Esophagus mucosa (tissue), 1 donor: Measurements from ENCODE around the gene ELAPOR1. TPM values are rescaled to one million over a fixed set of nuclear protein-coding genes. Genes with fewer than 3 reads are reported as not detected.

Experiments used
- ATAC-seq: fragments of 200-7000 bp; cut with Tn5 transposase; one replicate; pipeline ENCODE4 v1.9.1; 2020
- total RNA-seq: library from RNA; stranded (reverse); gene quantifications from one replicate; pipeline ENCODE4 v1.2.4, GENCODE V29; 2023
- donor health status: DM: yes; HTN: yes; CAD: no.

The ELAPOR1 gene
- total RNA-seq, 1 donor from 2014 or later, result 1.9 TPM

DNA sequence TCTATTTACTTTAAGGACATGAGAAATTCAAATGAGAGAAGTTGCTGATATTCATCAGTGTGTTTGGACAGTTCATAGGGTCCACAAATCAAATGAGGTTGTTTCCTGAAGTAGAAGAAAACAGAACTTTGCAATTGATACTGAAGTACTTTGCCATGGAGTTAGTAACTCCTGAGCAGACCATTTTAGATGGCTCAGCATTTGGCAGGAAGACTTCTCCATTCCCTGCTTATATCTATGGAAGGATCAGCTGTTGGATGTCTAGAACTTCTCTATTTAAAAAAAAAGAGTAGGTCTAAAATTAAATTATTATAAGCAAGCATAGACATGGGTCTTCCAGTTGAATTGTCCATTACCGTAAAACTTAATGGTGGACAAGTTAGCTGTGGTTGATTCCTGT is 18.3 kb upstream of the ELAPOR1 start:
- ATAC-seq, result no peak

DNA sequence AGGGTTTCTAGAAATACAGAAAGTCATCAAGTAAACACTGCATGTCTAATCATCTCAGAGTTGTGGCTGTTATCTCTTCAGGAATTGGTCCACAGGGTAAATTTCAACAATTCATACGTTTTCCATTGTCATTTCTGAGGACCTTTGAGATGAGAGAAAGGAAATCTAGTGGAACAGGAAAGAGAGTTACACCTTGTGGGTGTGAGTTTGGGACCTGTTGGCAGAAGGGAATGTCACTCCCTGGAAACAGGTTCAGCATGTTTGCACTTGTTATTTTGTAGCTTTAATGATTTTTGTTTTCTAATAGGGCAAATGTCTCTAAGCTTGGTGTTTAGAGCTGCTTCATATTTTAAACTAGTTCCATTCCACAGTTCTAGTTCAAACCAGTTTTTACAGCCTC is 17.8 kb upstream of the ELAPOR1 start:
- peak; percentile 57 for ATAC-seq

DNA sequence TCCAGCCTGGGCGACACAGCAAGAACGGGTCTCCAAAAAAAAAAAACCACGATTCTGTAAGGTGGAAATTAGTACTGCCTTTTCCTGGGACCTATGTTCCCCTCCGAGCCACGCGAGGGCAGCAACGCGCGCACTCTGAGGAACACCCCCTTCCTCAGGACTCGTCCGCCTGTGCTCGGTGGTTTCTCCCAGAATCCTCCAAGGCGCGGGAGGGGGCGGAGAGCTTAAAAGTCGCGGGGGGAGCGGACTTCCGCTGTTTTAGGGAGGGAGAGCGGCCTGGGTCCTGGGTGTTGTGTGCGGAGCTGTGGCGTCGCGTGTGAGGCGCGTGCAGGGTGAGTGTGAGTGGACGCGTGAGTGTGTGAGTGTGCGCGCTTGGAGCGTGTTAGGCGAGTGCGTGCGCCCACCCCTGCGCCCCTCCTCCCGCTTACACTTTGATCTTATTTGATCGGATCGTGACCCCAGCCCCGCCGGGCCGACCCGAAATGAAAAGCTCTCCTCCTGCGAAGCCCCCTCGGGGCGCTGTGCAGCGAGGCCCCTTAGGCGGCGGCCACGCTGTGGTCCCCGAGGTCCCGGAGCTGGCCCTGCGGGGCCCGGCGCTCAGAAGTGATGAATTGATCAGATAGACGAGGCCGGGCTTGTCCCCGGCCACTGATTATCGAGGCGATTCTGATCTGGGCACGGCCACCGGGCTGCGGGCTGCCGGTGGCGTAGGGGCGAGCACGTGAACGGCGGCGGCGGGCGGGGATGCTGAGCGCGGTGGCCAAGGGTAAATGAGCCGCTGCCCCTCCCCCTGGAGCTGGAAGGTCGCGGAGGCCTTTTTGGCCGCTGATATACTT is 13.8 kb upstream of the ELAPOR1 start:
- ATAC-seq, result peak; percentile 96

DNA sequence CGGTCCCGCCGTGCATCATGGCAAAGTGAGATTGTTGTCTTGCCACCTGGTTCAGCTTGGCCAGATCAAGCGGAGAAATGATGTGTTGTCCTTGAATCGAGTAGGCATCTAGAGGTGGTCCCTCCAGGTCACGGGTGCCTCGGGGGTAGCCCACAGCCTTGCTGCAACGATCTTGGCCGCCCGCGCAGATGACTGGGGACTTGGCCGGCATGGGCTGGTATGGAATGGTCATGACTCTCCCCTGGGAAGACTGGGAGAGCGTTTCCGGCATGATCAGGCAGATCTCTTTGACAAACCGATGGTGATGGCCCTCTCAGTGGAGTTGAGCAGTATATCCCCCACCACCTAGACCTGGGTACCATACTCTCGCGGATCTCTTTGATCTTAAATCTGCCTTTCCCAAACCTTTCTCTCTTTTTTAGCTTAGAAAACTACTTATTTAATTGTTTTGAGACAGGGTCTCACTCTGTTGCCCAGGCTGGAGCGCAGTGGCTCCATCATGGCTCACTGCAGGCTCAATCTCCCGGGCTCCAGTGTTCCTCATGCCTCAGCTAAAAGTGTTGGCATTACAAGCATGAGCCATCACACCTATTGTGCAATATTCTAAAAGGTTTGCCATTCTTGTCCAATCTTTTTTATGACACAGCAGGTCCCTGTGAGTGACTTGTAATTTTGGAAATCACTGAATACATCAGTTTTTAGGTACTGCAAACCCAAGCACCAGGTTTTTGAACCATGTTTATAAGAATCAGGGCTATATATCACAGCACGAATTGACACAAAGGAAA is 9.4 kb upstream of the ELAPOR1 start:
- no peak for ATAC-seq

DNA sequence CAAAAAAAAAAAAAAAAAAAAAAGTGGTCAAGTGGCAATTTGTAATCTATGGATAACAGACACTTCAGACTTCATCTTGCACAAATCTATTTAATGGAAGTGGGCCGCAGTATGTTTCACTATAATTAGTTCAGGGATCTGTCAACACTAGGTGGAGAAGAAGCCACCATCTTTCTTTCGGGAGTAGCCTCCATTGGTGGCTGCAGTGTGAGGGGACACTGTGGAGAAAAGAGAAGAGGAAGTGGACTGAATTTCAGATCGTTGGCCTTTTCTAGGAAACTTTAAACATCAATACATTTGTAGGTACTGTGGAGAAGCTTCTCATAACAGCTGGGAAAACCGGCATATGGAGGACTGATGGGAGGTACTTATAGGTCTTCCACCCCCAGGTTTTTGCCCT is 8.0 kb upstream of the ELAPOR1 start:
- no peak for ATAC-seq

DNA sequence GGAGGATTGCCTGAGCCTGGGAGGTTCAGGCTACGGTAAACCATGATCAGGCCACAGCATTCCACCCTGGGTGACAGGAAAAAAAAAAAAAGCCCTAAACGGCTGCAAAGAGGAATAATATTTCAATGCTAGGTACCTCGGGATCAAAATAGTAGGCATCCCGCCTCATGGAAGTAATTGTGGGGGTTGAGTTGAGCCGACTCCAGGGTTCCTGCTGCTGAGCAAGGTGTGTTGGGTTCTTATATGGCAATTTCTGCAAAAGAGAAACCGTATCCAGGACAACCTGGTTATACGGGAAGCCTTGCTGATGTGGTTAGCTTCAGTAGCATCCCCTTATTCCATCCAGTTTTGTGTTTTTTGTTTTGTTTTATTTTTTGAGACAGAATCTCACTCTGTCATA is 6.1 kb upstream of the ELAPOR1 start:
- ATAC-seq, result no peak

DNA sequence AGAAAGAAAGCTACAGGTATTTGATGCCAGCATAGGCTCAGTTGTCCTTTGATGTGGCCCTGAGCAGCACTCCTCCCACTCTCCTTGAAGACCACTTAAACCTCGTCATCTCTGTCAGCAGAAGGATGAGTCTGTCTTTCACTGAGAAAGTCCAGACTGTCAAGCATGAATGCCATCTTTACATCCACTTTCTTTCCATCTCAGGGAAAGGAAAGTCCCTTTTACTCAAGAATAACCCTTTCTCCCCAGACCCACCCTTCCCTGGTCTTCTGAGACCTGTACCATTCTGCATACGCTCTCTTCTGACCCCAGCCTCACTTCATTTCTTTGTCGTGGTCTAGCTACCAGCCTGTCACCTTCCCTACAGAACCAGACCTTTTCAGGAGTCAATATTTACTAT is 4.0 kb upstream of the ELAPOR1 start:
- no peak for ATAC-seq

DNA sequence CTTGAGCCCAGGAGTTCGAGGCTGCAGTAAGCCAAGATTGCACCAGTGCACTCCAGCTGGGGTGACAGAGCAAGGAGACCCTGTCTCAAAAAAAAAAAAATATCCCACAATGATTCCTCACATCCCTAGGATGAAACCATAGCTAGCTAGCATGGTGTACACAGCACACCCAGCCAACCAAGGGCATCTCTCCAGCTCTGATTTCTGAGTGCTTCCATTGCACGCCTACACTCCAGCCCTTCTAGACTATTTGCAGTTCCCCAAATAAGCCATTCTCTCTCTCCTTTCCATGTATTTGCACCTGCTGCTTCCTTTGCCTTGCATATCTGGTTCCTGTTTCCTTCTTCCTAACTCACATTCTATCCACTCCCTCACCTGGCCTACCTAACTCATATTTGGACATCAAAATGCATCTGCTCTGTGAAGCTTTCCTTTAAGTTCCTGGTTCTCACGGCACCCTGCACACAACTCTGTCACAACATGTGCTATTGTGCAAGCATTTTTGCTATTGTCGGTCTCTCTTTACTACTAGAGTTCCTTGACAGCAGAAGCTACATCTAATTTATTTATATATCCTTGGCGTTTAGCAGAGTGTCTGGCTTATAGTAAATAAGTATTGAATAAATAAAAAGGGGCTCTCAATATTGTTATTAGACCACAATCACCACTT is 2.4 kb upstream of the ELAPOR1 start:
- peak; percentile 35 for ATAC-seq

DNA sequence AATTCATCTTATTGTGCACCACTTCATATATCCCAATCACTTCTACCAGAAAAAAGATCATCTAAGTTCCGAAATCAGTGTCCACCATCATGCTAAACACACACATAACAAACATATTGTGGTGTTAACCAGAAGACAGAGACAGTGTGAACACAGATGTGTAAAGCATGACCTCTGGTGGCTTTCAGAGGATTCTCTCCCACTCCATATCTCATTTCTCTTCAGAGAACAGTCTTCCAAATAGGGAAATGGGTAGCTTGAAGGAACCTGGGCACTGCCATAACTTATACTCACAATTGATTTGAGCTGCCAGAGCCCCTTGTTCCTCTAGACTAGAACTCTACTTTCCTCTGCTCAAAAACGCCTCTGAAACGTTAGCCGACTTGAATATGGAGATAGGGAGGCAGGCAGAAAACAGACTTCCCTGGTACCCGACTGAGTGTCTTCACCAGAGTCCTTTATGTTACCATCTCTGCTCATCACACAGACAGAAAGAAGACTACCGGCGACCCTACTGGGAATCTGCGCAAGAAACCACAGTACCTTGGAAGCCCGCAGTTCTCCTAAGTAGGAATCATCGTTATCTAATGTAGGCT is 1.8 kb upstream of the ELAPOR1 start:
- ATAC-seq, result peak; percentile 48

DNA sequence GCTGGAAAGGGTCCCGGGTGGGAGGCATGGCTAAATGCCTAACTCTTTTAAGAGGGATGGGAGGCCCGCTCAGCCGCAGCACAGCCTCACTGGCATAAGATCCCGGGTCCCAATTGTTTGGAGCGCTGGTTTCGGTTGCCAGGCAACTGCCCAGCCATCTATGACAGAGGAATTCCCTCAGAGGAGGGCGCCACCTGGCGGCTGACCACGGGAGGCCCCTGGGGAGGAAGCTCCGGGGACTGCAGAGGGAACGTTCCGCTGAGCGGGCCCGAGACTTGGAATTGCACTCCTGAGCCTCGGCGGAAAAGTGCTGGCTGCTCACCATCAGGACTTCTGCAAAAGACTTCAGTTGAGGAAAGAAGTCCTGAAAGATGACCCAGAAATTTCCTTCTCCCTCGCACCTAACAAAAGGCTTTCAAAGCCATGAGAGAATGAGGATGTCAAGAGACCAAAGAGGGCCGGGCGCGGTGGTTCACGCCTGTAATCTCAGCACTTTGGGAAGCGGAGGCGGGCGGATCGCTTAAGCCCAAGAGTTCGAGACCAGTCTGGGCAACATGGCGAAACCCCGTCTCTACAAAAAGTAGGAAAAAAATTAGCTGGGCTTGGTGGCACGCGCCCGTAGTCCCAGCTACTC is 1.1 kb upstream of the ELAPOR1 start:
- ATAC-seq, result peak; percentile 87

DNA sequence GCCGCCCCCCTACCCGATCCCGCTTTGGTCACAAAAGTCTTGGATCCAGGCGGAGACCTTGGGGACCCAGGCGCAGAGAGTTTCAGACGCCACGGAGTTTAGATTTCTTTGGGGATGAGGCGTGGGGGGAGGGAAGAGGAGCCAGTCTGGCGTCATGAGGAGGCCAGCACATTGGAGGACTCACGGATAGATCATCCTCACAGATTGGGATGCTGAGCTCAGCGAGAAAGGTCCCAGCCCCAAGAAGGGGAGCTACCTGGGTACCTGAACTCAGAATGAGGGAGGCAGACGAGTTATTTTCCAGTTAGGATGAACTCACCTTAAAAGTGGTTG is 393 bp downstream of the ELAPOR1 start:
- ATAC-seq, result no peak

DNA sequence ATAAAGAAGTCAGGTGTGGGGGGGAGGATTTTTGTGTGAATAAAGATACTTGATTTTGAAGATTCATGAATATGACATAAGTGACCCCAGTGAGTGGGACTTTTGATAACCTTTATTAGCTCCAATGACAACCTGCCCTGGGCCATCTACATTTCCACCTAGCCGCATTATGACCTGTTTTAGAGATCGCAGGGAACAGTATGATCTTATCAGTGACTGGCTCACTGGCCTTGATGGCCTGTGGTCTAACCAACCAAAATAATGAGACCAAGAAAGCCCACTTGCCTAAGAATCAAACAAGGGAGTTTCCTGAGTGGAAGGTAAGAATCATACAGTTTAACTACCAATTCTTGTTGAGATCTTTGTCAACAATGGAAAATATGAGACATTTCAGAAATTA is 1.8 kb downstream of the ELAPOR1 start:
- no peak for ATAC-seq

DNA sequence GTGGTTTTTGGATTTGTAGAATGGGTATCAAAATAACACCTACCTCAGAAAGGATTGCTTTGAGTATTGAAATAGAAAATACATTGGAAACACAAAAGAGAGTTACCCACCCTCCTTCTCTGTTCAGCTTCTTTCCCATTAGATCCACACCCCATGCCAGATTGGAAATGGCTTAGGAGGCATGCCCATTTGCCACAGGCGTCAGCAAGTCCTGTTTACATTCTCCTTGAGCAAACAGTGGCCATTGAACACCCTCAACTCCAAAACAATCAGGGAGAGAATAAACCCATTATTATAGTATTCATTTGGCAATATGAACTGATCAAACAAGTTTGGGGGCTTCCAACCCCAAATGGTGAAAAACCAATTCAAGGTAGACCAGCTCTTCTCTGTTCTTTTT is 2.4 kb downstream of the ELAPOR1 start:
- no peak for ATAC-seq

DNA sequence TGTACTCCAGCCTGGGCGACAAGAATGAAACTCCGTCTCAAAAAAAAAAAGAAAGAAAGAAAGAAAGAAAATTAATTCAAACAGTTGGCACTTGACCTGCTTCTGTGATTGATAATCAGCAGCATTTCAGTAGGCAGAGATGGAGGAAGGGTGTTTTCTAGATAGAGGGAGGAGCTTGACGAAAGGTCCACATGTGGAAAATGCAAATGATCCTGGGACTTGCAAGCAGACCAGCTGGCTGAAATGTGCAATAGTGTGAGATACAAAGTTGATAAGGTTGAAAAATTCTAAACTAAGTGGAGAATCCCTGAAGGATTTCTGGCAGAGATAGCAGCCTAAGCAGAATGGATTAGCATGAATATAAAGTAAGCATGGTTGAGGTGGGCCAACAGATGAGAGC is 4.2 kb downstream of the ELAPOR1 start:
- ATAC-seq, result no peak

DNA sequence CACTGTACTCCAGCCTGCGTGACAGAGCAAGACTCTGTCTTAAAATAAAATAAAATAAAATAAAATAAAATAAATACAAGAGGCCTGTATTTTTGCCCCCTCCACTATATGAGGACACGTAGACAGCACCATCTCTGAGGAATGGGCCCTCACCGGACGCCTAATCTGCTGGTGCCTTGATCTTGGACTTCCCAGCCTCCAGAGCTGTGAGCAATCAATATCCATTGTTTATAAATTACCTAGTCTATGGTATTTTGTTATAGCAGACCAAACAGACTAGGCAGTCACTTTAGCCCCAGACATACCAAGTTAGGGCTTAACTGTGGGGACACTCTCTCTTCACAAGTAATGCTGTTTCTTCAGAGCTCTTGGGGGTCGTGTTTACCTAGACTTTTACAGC is 6.4 kb downstream of the ELAPOR1 start:
- no peak for ATAC-seq

DNA sequence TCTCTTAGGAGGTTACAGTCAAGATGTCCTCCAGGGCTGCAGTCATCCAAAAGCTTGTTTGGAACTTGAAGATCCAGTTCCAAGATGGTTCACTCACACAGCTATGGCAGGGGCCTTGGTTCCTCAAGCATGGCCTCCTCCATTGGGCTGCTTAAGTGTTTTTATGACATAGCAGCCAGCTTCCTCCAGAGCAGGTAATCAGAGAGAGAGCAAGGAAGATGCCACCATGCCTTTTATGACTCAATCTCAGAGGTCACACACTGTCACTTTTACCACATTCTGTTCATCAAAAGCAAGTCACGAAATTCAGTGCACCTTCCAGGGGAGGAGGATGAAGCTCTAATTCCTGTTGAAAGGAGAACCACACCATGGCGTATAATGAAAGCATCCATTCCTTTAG is 17.1 kb downstream of the ELAPOR1 start:
- no peak for ATAC-seq

DNA sequence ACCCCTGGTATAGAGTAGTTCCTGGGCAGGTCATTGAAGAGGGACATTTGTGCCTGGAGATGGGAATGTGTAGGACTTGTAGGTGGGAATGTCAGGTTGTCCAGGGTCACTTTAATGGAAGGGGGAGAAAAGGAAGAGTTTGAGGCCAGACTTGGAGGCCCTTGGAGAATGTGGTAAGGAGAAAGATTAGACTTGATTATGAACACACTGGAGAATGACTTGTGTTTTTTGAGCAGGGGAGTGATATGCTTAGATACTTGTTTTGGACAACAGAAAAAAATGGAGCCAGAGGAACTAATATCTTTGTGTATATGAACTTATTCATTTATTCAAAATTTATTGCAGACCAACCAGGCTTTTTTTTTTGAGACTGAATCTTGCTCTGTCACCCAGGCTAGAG is 17.9 kb downstream of the ELAPOR1 start:
- ATAC-seq, result no peak

DNA sequence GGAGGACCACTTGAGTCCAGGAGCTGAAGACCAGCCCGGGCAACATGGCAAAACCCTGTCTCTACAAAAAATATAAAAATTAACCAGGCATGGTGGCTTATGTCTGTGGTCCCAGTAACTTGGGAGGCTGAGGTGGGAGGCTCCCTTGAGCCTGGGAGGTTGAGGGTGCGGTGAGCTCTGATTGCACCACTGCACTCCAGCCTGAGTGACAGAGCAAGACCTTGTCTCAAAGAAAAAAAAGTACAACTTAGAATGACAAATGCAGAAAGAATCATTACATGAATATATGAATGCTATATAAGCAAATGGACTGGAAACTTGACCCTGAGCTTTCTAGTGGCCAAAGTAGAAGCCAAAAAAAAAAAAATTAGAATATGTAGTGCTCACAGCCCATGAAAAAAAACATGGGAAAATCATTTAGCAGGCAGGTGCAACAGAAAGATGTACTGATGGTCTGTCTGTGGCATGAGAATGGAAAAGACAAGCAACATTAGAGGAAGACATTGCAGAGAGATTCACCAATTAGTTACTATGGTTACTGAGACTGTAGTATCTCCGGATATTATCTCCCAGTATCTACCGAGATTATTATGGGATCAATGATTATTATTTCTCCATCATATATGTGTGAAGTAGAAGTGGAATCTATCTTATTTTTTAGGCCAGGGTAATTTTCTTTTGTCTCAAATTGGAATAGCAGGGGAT is 19.2 kb downstream of the ELAPOR1 start:
- ATAC-seq, result no peak

DNA sequence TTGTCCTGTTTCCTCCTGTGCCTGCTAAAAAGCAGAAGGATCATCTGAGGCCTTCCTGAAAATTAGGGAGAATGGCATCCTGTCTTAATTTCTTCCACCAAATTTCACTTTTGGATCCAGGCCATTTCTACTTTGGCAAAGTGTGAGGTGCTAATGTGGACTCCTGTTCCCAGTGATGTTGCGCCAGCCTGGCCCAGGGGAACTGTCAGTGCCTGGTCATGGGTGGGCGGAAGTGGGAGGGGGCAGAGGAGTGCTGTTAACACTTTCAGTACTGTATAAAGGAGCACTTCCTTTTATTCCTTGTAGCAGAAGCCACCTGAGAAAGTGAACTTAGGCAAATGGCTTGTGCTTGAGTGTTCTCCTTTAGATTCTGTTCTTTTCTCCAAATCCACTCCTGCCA is 19.9 kb downstream of the ELAPOR1 start:
- no peak for ATAC-seq

DNA sequence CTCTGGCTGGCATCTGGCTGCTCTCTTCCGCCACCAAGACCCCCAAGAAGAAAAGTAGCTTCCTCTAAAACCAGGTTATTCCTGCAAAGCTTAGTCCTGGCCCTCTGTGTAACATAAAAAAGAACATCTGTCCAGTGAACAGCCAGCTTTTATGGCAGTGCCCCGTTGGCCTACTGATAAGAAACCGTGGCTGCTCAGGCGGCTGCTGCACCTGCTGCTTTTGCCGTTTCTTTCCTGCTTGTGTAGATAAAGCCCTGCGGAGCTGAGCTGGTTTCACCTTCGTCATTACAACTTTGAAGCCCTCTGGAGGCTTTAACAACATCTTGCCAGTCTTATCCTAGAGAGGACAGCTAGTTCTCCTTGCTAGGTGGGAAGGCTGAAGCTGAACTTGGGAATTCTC is 20.5 kb downstream of the ELAPOR1 start:
- ATAC-seq, result no peak

DNA sequence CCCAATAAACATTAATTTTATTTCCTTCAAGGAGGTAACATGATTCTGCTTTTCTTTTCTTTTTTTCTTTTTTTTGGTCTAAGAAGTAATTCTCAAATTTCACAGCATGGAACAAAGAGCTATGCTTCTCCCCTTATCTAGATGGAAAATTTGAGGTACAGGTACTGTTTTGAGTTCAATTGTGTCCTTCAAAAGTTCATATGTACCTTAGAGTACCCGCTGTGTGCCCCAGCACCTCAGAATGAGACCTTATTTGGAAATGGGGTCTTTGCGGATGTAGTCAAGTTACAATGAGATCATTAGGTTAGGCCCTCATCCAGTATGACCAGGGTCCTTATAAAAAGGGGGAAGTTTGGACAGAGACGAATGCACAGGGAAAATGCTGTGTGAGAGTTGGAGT is 22.0 kb downstream of the ELAPOR1 start:
- no peak for ATAC-seq

DNA sequence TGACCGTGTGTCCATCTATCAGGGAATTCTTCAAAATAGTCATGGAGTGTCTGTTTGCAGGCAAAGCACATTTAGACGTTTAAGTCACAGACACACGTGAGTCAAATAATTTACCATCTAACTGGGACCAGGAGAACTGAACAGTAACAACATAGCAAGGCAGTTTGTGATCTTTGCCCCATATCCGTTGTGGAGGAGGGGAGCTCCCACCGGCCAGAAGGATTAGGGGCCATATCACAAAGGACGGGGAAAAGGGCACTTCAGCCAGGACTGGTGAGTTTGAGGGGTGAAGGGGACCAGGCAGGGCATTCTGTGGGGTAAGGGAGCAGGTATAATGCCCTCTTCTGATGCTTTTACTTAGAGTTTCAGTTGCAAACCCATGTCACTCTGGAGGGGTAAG is 22.9 kb downstream of the ELAPOR1 start:
- ATAC-seq, result no peak
